Peyer's patch (tissue), 4 donors: Measurements from ENCODE around the gene ABTB1.

Source experiments
- CTCF ChIP-seq, 6 experiments: fragments of 450-650 bp in 4 of 6; fragments of 200-600 bp in 2 of 6; sonication (generic) in 1 of 6; IDR thresholded peaks; one replicate each; pipeline ENCODE4 v1.5.1; 2017 to 2019; ENCODE audit warnings: antibody characterized with exemption in 6 of 6, mild to moderate bottlenecking in 3 of 6, moderate library complexity in 1 of 6
- POLR2A ChIP-seq, 2 donors: fragments of 450-650 bp; IDR thresholded peaks; one replicate each; pipeline ENCODE4 v1.5.1; 2017; ENCODE audit warnings: antibody characterized with exemption in 2 of 2, mild to moderate bottlenecking in 2 of 2, moderate library complexity in 2 of 2

- TF ChIP-seq CTCF (IDR thresholded peaks at IDR 0.05) (no peak), POLR2A (IDR thresholded peaks at IDR 0.05) (no peak)
Observed at GRCh38 chr3:127628788-127629466, 43.8 kb upstream of the ABTB1 start, which contains the start of gene PODXL2.
